ENCODE measurements around the gene MYO5A. TPM values are rescaled to one million over a fixed set of nuclear protein-coding genes. Genes with fewer than 3 reads are reported as not detected.
"Not testable (repeated sequence)": the region's sequence is repeated elsewhere in the genome, so short reads cannot be mapped to it uniquely, and the experiment has no call there.

MYO5A gene
- total RNA-seq, result 1 to 10 TPM; 5.9 to 7.9 TPM
- long read RNA-seq, result 0 reads

DNA sequence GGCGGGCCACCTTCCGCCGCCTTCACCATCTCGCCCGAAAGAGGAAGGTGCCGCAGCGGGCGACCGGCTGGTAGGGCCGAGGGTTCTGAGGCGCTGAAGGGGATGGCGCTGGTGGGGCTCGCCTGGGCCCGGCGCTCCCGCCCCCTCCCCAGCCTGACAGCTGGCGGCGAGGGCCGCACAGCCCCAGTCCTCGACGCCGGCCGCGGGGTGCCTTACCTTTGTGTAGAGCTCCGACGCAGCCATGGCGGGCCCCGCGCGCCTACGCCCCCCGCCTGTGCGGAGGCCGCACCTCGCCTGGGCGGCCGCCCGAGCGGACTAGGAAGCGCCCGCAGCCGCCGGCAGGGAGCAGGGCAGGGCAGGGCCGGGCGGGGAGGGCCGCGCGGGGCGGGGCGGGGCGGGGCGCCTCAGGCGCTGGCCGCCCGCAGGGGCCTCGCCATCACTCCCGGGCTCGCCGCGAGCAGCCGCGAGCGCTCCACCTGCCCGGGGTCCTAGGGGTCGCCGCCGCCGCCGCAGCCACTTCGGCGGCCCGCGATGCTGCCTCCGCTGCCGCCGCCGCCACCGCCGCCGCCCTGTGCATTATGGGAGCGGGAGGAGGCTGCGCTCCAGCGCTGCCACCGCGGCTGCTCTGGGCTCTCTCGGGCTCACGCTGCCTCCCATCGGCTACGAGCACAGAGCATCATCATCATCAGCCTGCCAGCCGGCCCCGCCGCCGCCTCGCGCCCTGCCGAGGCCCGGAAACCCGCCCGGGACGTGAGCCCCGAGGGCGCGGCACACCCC, at the start of gene MYO5A:
TSS of gene MYO5A (minus strand) at position 317 of the 777 bp plus-strand sequence. CDS start at position 243, 74 bp downstream.
- DNase-seq (peak; percentile 56 to 75), ATAC-seq (peak; percentile 96)
- intact Hi-C loops (cut with DNase I, micrococcal nuclease), result no loop called here

- DNase-seq (no peak), ATAC-seq (no peak)
- intact Hi-C loops (cut with DNase I, micrococcal nuclease), result no loop called here
These were observed 48.0 kb upstream of the MYO5A start for GRCh38 chr15:52576692-52577091.

DNA sequence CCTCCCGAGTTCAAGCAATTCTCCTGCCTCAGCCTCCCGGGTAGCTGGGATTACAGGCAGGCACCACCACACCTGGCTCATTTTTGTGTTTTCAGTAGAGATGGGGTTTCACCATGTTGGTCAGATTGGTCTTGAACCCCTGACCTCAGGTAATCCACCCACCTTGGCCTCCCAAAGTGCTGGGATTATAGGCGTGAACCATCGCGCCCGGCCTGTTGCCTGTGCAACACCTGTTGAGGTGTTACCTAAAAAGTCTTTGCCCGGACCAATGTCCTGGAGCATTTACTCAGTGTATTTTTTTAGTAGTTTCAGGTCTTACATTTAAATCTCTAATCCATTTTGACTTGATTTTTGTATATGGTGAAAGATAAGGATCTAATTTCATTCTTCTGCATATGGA, 46.9 kb upstream of the MYO5A start:
- intact Hi-C loops (cut with DNase I, micrococcal nuclease); ATAC-seq; DNase-seq: not testable (repeated sequence)

DNA sequence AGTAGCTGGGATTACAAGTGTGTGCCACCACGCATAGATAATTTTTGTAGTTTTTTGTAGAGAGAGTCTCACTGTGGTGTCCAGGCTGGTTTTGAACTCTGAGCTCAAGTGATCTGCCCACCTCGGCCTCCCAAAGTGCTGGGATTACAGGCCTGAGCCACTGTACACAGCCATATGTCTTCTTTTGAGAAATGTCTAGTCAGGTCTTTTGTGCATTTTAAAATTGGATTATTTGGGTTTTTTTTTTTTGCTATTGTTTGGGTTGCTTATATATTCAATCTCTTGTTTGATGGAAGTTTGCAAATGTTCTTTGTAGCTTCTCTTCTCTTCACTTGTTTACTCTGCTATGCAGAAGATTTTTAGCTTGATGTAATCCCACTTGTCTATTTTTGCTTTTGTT, 46.4 kb upstream of the MYO5A start:
- intact Hi-C loops (cut with DNase I, micrococcal nuclease), result no loop called here
- no peak for DNase-seq
- ATAC-seq, result no peak

DNA sequence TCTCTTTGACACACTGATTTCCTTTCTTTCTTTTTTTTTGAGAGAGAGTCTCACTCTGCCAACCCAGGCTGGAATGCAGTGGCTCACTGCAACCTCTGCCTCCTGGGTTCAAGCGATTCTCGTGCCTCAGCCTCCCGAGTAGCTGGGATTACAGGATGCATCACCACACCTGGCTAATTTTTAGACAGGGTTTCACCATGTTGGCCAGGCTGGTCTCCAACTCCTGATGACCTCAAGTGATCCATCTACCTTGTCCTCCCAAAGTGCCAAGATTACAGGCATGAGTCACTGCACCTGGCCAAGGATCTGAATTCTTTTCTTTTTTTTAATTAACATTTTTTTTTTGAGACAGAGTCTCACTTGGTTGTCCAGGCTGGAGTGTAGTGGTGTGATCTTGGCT, 45.9 kb upstream of the MYO5A start:
- DNase-seq; ATAC-seq; intact Hi-C loops (cut with DNase I, micrococcal nuclease): not testable (repeated sequence)

GRCh38 chr15:52568601-52569585, 40.2 kb upstream of the MYO5A start, which contains the start of gene ARPP19:
Gene ARPP19, minus strand, starts transcription at chr15:52569030. Its CDS starts 138 bp downstream, at chr15:52568892.
- intact Hi-C loops (cut with DNase I, micrococcal nuclease), result no loop called here
- peak; percentile 88 for ATAC-seq
- DNase-seq, result peak; percentile 92 to 95

- DNase-seq (peak; percentile 53 to 61), ATAC-seq (peak; percentile 70)
- intact Hi-C loops (cut with DNase I, micrococcal nuclease), result no loop called here
These were observed 39.4 kb upstream of the MYO5A start for GRCh38 chr15:52567871-52568600.

- intact Hi-C loops (cut with DNase I, micrococcal nuclease), result no loop called here
- DNase-seq (no peak), ATAC-seq (no peak)
These were observed 38.2 kb upstream of the MYO5A start for GRCh38 chr15:52566889-52567288.

- DNase-seq; intact Hi-C loops (cut with DNase I, micrococcal nuclease); ATAC-seq: not testable (repeated sequence)
These were observed 37.0 kb upstream of the MYO5A start for GRCh38 chr15:52565417-52566358.

DNA sequence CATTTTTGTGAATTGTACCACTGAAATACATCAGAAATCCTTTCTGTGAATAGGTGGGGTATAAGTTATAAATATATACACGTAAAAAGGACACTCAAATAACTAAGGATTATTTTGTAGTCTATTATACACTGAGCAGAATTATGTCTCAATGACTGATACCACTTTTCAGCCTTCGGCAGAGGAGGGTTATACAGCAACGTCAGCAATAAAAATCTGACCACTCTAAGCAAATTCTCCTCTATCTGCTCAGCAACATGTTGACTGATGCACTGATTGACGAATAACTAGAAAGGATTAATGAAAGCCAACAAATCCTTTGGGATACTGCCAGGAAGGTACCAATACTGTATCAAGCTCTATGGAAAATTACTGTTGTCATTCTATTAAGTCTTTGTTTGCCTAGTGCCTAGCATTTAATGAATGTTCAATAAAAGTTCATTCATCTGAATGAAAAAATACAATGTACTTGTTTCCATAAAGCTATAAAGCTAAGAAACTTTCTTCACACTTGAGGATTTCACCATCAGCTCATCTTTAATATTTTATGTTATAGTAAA, 34.9 kb upstream of the MYO5A start:
- no peak for ATAC-seq
- intact Hi-C loops (cut with DNase I, micrococcal nuclease), result no loop called here
- no peak for DNase-seq

DNA sequence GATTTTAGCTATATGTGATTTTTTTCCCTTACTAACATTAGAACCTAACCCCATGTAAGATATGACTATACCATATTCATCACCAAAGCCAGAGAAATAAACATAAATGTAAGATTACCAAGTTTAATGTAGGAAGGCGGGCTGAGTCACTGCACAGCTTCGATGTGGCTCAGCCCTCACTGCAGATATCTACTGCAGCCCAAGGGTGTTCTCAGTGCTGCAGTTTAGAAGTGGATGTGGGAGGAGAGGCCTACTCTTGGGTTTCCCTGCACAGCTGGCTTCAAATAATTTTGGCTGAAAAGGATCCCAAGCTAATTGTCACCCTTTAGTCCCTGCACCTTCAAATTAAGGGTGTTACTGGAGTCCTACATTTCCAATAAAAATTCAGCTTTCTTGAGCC, 30.9 kb upstream of the MYO5A start:
- intact Hi-C loops (cut with DNase I, micrococcal nuclease), result no loop called here
- ATAC-seq, result no peak

DNA sequence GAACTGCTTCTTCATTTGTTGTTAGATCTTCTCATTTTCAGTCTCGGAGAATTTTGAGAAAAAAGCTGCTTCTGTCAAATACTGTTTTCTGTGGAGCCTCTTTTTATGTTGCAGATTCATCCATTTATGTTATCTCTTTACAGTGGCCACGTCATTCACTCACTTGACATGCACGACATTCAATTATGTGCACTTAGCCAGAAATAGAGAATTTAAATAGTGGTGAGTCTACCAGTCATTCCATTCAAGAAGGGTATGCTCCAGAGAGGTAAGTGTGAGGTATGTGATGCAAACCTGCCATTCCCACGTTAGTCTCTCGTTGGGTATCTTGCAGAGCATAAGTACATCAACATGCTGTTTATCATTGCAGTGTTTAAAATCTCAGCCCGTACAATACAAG, 30.3 kb upstream of the MYO5A start:
- intact Hi-C loops (cut with DNase I, micrococcal nuclease), result no loop called here
- DNase-seq, result no peak
- ATAC-seq, result no peak

More for the DNA sequence above, 30.9 kb upstream of the MYO5A start:
- no peak for DNase-seq

DNA sequence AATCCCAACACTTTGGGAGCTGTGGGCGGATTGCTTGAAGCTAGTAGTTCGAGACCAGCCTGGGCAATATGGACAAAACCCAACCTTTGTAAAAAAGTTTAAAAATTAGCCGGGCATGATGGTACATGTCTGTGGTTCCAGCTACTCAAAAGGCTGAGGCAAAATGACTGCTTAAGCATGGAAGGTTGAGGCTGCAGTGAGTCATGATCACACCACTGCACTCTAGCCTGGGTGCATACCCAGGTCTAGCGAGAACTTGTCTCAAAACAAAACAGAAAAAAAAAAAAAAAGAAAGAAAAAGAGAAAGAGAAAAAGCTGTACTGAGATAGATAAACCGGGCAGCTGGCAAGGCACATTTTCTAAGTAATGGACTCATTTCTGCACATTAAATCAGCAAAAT, 29.5 kb upstream of the MYO5A start:
- ATAC-seq, result no peak
- intact Hi-C loops (cut with DNase I, micrococcal nuclease), result no loop called here

GRCh38 chr15:52557274-52557641, 28.6 kb upstream of the MYO5A start:
- ATAC-seq (no peak), DNase-seq (no peak)
- intact Hi-C loops (cut with DNase I, micrococcal nuclease), result no loop called here

More for the DNA sequence above, 29.5 kb upstream of the MYO5A start:
- no peak for DNase-seq

DNA sequence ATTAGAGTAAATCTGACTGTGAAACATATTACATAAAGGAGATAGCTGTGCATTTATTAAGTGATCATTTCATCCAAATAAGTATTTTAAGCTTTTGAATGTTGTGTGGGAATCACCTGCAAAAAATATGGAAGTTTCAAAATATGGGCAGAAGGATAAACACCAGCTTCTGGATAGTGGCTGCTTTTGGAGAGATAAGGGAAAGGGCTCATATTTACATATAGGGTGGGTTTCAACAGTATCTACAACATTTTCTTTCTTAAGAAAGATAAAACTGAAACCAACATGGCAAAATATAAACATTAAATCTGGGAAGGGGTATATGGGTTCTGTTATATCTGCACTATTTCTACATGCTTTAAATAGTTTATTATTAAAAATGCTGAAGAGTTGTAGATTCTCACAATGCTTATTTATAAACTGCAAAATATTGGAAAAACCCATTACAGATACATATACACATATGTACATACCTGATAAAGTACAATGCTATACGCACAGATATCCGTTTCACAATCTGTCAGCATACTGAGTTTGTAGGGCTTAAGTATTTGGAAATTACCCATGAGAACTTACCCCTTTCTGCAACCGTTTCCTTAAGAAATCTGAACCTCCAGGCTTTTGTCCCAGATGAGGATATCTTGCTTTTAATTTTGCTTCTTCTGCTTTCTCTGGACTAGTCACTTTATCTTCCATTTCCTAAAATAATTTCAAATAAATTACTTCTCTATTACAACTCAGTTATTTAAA, 28.0 kb upstream of the MYO5A start:
- ATAC-seq (no peak), DNase-seq (no peak)
- intact Hi-C loops (cut with DNase I, micrococcal nuclease), result no loop called here

- ATAC-seq (no peak), DNase-seq (no peak)
- intact Hi-C loops (cut with DNase I, micrococcal nuclease), result no loop called here
These were observed 23.6 kb upstream of the MYO5A start for GRCh38 chr15:52552303-52552702.

DNA sequence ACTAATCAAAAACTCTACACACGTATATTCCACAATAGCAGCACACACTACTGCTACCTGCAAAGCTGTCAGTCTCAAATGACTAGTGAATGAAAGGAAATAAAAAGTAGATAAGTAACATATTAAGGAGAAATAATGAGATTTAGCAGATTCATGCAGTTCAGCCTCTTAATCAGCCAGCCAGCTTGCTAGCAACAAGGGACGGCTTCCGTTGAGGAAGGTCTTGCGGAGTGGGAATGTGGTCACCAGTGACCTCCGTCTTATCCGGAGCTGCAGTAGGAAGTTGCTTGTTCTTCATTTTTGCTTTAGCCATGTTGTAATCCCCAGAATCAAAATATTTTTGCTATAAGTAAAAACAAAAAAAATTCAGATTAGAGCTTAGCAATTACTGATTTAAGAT, 23.1 kb upstream of the MYO5A start:
- DNase-seq, result no peak
- ATAC-seq, result no peak
- intact Hi-C loops (cut with DNase I, micrococcal nuclease), result no loop called here
